ACC112 (cell line): Measurements from ENCODE around the gene TTC1.
A peak's percentile ranks its signal among the peaks of the same experiment; 100 is the strongest.

Experiments used
- H2AFZ ChIP-seq: fragments of 200-600 bp; sonication (generic); one replicate; pipeline ENCODE4 v1.6.0; 2017; ENCODE audit warnings: antibody characterized with exemption, low read length; ENCODE audit not compliant: unreplicated experiment
- H3K27ac ChIP-seq: fragments of 200-600 bp; sonication (generic); 2 replicates; pipeline ENCODE4 v1.5.1; 2014; ENCODE audit warnings: low read depth, mild to moderate bottlenecking, antibody characterized with exemption, low read length, moderate library complexity
- H3K27me3 ChIP-seq: fragments of 200-600 bp; sonication (generic); 2 replicates; pipeline ENCODE4 v1.6.1; 2014; ENCODE audit warnings: mild to moderate bottlenecking, antibody characterized with exemption, low read length, moderate library complexity, mixed read lengths; ENCODE audit not compliant: insufficient read depth
- H3K36me3 ChIP-seq: fragments of 200-600 bp; sonication (generic); 2 replicates; pipeline ENCODE4 v1.6.1; 2016; ENCODE audit warnings: mild to moderate bottlenecking, antibody characterized with exemption, low read length, moderate library complexity, mixed read lengths; ENCODE audit not compliant: insufficient read depth
- H3K4me1 ChIP-seq: fragments of 200-600 bp; sonication (generic); one replicate; pipeline ENCODE4 v1.6.1; 2016; ENCODE audit warnings: low read length, mixed read lengths; ENCODE audit not compliant: insufficient read depth, unreplicated experiment, control insufficient read depth
- H3K4me3 ChIP-seq: fragments of 200-600 bp; sonication (generic); 2 replicates; pipeline ENCODE4 v1.5.1; 2014; ENCODE audit warnings: mild to moderate bottlenecking, low read depth, low read length
- H3K79me2 ChIP-seq: fragments of 200-600 bp; sonication (generic); one replicate; pipeline ENCODE4 v1.6.0; 2016; ENCODE audit warnings: low read length; ENCODE audit not compliant: control insufficient read depth, unreplicated experiment, insufficient read depth

The TTC1 gene

GRCh38 chr5:160083501-160083900 lies 74.6 kb downstream of the TTC1 start:
- Histone ChIP-seq H3K27me3 (no peaks in the 10 kb centered on the region), H3K4me1 (peaks cover 23% of the 10 kb centered on the region), H3K4me3 (peak overlapping the region; percentile 64), H3K27ac (peak overlapping the region; percentile 68), H3K36me3 (no peaks in the 10 kb centered on the region), H2AFZ (no peak overlapping the region), H3K79me2 (peaks cover 3% of the 10 kb centered on the region)

DNA sequence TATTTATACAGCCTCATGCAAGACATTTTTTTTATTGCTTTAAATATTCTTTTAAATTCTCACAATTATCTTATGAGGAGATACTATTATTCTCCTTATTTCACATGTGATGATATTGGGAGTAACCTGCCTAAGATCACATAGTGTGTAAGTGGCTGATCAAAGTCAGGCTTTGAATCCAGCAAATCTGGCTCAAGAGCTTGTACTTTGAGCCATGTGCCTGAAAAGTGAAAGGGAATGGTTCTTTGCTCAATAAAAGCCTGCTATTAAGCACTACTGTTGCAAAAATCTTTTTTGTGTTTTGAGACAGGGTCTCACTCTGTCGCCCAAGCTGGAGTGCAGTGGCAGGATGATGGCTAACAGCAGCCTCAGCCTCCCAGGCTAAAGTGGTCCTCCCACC lies 75.2 kb downstream of the TTC1 start:
- Histone ChIP-seq H3K36me3 (no peaks in the 10 kb centered on the region), H3K79me2 (peaks cover 3% of the 10 kb centered on the region), H2AFZ (no peak overlapping the region), H3K27me3 (no peaks in the 10 kb centered on the region), H3K27ac (peak overlapping the region; percentile 68), H3K4me3 (peak overlapping the region; percentile 64; the same call in 1 of the 2 replicates), H3K4me1 (peaks cover 25% of the 10 kb centered on the region)

DNA sequence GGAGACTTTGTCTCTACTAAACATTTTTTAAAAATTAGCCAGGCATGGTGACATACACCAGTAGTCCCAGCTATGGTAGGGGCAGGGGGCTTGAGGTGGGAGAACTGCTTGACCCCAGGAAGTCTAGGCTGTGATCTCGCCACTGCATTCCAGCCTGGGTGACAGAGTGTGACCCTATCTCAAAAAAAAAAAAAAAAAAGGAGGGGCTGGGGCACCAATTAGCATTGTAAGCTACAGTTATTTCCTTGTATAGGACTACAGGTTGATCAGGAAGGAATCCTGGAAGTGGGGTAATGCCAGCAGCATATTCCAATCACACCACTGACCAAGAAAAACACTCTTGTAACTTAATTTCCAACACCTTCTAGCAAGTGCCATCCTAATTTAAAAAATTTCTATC lies 78.3 kb downstream of the TTC1 start:
- Histone ChIP-seq H3K36me3 (peaks cover 2% of the 10 kb centered on the region; the same call in 1 of the 2 replicates), H3K4me3 (no peak overlapping the region), H3K4me1 (peaks cover 37% of the 10 kb centered on the region), H3K79me2 (no peaks in the 10 kb centered on the region), H3K27ac (no peak overlapping the region), H2AFZ (no peak overlapping the region), H3K27me3 (no peaks in the 10 kb centered on the region)

DNA sequence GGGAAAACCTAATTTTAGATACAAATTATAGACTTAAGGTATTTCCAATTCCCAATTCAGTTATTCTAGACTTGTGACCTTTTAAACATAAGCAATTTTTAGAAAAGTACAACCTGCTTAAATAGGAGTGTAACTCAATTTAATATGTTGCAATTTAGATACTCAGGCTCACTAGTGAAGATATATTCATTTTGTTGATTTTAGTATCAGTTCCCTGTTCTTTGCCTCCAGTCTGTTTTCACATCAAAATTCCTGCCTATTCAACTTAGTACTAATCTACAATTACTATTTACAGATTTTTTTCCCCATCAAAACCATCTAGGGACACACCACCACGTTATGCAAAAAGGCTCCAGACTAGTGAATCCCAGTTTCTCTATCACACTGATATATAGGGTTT lies 79.9 kb downstream of the TTC1 start:
- Histone ChIP-seq H3K4me1 (peaks cover 21% of the 10 kb centered on the region), H3K36me3 (peaks cover 18% of the 10 kb centered on the region; the same call in 1 of the 2 replicates), H3K4me3 (no peak overlapping the region), H3K27me3 (no peaks in the 10 kb centered on the region), H3K79me2 (no peaks in the 10 kb centered on the region), H2AFZ (no peak overlapping the region), H3K27ac (no peak overlapping the region)

DNA sequence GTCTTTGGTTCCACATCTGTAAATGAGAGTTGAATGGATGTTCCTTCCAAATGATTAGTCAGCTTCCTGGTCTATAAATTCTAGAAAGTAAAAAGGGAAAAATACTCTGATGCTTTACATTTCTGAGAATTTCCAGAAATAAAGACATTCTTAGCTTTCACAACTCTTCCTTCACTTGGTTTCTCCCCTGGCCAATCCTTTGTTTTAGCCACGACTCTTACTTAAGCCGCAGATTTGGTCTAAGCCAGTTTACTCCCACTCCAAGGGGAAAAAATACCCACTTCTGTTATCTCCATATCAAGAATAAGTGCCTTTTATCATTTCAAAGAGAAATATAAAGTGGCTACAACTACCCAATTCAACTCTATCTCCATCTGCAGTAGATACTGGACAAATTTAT lies 80.6 kb downstream of the TTC1 start:
- Histone ChIP-seq H3K27me3 (no peaks in the 10 kb centered on the region), H3K79me2 (no peaks in the 10 kb centered on the region), H3K36me3 (peaks cover 19% of the 10 kb centered on the region; the same call in 1 of the 2 replicates), H3K4me3 (no peak overlapping the region), H3K27ac (no peak overlapping the region), H3K4me1 (peaks cover 14% of the 10 kb centered on the region), H2AFZ (no peak overlapping the region)

DNA sequence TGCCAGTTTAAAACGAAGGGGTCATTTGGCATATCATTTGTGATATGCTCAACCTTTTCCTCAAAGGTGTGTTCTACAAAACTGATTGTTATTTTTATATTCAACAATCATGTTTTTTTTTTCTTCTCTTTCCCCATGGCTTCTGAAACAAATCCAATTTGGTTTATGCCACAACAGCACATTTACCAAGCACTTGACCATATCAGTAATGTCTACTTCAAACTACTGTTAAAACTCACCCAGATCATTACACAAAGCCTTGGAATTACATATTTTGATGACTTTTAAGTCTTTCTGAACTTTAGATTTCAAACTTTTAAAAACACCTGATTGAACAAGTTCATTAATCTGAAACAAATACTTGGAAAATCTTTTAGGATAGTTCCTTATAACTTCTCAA lies 81.1 kb downstream of the TTC1 start:
- Histone ChIP-seq H3K4me1 (peaks cover 13% of the 10 kb centered on the region), H3K27ac (no peak overlapping the region), H3K4me3 (no peak overlapping the region), H3K36me3 (peaks cover 19% of the 10 kb centered on the region; the same call in 1 of the 2 replicates), H3K27me3 (no peaks in the 10 kb centered on the region), H2AFZ (no peak overlapping the region), H3K79me2 (no peaks in the 10 kb centered on the region)

DNA sequence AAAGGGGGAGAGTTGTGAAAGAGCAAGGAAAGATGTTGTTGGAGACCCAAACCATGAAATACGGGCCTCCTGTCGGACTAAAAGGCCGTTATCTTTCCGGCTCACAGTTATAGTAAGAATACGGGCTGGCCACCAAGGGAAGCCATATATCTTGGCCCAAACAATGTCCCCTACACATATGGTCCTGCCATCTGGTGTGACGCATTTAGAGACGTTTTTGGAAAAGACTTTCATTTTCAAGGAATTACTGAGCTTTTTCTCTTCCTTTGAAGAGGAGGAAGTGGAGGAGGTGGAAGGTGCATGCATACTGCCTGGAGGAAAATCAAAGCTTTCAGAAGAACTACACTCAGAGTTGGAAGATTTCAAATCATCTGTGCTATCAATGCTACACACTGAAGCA lies 83.6 kb downstream of the TTC1 start:
- Histone ChIP-seq H2AFZ (no peak overlapping the region), H3K27ac (no peak overlapping the region), H3K27me3 (no peaks in the 10 kb centered on the region), H3K36me3 (peaks cover 19% of the 10 kb centered on the region; the same call in 1 of the 2 replicates), H3K4me3 (no peak overlapping the region), H3K79me2 (peaks cover 6% of the 10 kb centered on the region), H3K4me1 (peaks cover 13% of the 10 kb centered on the region)

DNA sequence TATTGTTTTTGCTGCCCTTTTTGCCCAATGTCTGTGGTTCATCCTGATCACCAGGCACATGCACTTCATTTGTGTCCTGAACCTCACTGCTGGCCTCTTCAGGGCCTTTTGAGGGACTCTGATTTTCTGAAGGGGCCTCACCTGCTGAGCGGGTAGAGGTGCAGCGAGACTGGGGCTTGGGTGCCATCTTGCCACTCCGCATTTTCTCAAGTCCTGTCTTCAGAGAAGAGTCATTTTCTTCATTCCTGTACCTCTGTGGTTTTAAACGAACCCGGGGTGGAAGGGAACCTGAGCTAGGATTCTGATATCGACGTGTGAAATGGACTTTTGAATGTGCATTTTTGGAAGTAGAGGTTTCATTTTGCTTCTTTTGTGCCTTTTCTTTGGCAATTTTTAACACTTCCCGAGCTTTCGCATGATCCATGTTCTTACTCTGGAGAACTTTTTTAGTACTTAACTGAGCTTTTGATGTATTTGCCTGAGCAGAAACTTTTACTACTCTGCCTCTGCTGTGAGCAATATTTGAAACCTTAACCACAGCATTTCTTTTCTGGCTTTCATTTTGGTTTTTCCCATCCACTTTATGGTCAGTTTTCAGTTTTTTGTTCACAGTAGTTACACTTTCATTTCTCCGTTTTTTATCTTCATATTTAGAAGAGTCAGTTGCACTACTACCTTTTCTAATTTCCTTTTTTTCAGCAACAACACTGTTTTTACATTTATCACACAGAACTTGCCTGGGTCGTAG lies 84.2 kb downstream of the TTC1 start:
- Histone ChIP-seq H3K36me3 (peaks cover 19% of the 10 kb centered on the region; the same call in 1 of the 2 replicates), H3K79me2 (peaks cover 10% of the 10 kb centered on the region), H3K4me1 (peaks cover 15% of the 10 kb centered on the region), H2AFZ (no peak overlapping the region), H3K27me3 (no peaks in the 10 kb centered on the region), H3K27ac (no peak overlapping the region), H3K4me3 (no peak overlapping the region)

GRCh38 chr5:160096178-160096577 lies 87.2 kb downstream of the TTC1 start:
- peaks cover 22% of the 10 kb centered on the region; the same call in 1 of the 2 replicates for H3K36me3 ChIP-seq
- H3K27ac ChIP-seq, result no peak overlapping the region
- H3K4me3 ChIP-seq, result no peak overlapping the region
- no peaks in the 10 kb centered on the region for H3K27me3 ChIP-seq
- H3K79me2 ChIP-seq, result peaks cover 23% of the 10 kb centered on the region
- H3K4me1 ChIP-seq, result peaks cover 6% of the 10 kb centered on the region
- no peak overlapping the region for H2AFZ ChIP-seq

GRCh38 chr5:160097991-160098390 lies 89.1 kb downstream of the TTC1 start:
- H3K4me1 ChIP-seq, result peaks cover 6% of the 10 kb centered on the region
- H3K27ac ChIP-seq, result no peak overlapping the region
- no peaks in the 10 kb centered on the region for H3K27me3 ChIP-seq
- H3K4me3 ChIP-seq, result no peak overlapping the region
- H3K79me2 ChIP-seq, result peaks cover 25% of the 10 kb centered on the region
- H3K36me3 ChIP-seq, result peaks cover 12% of the 10 kb centered on the region
- no peak overlapping the region for H2AFZ ChIP-seq

DNA sequence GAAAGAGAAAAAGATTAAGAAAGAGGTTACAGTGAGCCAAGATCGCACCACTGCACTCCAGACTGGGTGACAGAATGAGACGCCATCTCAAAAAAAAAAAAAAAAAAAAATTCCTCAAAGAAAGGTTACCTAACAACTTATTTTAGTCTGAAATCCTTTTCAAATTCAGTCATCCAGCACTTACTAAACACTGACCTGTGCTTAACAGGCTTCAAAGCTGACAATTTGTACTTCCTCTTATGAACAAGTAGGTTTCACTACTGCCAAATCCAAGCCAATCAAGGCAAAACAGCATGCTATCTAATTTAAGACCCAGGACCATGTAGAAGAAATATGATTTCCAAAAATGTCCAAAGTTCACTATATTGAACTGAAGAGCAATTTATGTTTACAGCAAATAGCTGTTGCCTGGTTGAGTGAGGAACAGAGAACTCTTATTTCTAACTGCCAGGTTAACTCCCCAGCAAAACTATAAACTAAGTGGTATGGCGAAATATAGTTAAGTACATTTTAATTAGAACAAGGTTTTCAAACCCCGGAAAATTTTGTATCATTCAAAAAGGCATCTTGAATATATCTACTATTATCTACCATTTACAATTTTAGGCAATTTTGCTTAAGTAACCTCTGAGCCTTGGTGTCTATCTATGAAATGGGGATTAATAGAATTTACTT lies 96.9 kb downstream of the TTC1 start:
- peaks cover 9% of the 10 kb centered on the region for H3K4me1 ChIP-seq
- no peaks in the 10 kb centered on the region for H3K27me3 ChIP-seq
- no peak overlapping the region for H3K4me3 ChIP-seq
- no peak overlapping the region for H2AFZ ChIP-seq
- no peak overlapping the region for H3K27ac ChIP-seq
- H3K36me3 ChIP-seq, result peaks cover 7% of the 10 kb centered on the region
- H3K79me2 ChIP-seq, result peaks cover 50% of the 10 kb centered on the region
